ENCODE data around the gene ANKRD29.
A peak's percentile ranks its signal among the peaks of the same experiment; 100 is the strongest.

Gene ANKRD29

DNA sequence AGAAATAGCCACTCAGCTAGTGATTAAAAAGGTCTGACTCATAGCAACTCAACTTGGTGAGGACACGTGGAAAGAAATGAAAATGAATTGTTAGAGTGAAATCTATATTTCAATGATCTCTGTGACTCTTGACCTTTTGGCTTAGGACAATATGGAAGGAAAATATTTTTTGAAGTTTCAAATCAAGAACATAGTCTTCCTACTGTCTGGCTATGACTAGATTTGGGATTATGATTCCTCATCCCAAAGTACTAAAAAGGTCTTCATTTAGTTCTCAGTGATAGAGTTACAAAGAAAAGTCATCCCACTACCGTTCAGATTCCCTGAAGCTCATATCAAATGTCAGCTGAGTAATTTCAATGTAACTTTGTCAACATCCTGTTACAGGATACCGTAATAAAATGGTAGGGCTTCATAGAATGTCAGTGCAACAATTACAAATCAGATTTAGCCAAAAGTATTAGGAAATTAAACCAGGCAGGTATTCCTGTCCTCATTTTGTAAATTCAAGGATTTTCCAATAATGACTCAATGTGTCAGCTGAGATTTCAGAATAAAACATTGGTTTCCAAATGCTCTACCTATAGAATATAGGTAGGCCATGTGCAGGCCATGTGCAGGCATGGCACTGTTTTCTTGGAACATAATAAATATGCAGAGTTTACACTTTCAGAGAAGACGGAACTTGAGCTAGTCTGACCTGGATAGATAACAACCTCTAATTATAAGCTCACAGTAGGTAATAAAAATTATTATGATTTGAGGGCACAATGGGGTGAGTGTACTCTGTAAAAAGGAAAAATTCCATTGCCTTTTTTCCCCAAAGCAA, 36.0 kb downstream of the ANKRD29 start (continued):
- TF ChIP-seq, protein P1, sequence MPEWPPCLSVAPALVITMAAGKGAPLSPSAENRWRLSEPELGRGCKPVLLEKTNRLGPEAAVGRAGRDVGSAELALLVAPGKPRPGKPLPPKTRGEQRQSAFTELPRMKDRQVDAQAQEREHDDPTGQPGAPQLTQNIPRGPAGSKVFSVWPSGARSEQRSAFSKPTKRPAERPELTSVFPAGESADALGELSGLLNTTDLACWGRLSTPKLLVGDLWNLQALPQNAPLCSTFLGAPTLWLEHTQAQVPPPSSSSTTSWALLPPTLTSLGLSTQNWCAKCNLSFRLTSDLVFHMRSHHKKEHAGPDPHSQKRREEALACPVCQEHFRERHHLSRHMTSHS (tag by site-specific recombination; IDR thresholded peaks at IDR 0.05) = no peak
- 0 out of 2 replicates have a peak, but pooled peaks have one; percentile 6 for TF ChIP-seq ZNF626 (tag by site-specific recombination; IDR thresholded peaks at IDR 0.05)
- TF ChIP-seq, protein P2, sequence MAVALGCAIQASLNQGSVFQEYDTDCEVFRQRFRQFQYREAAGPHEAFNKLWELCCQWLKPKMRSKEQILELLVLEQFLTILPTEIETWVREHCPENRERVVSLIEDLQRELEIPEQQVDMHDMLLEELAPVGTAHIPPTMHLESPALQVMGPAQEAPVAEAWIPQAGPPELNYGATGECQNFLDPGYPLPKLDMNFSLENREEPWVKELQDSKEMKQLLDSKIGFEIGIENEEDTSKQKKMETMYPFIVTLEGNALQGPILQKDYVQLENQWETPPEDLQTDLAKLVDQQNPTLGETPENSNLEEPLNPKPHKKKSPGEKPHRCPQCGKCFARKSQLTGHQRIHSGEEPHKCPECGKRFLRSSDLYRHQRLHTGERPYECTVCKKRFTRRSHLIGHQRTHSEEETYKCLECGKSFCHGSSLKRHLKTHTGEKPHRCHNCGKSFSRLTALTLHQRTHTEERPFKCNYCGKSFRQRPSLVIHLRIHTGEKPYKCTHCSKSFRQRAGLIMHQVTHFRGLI (tag by site-specific recombination; IDR thresholded peaks at IDR 0.05) = peak; percentile 96
- no peak for TF ChIP-seq TCF7L2 (IDR thresholded peaks at IDR 0.05; ENCODE audit: borderline replicate concordance, low read depth, low read length)
- peak; percentile 67; the same call in 1 of the 2 replicates for TF ChIP-seq OVOL3 (tag by site-specific recombination; IDR thresholded peaks at IDR 0.05)
- TF ChIP-seq ZNF623 (tag by site-specific recombination; IDR thresholded peaks at IDR 0.05) = peak; percentile 5; the same call in 1 of the 2 replicates
- TF ChIP-seq ZNF248 (tag by site-specific recombination; IDR thresholded peaks at IDR 0.05) = no peak
- no peak for TF ChIP-seq ZNF571 (tag by site-specific recombination; IDR thresholded peaks at IDR 0.05)
- TF ChIP-seq BCL11A (tag by site-specific recombination; IDR thresholded peaks at IDR 0.05; ENCODE audit: low read depth) = peak; percentile 26; the same call in 1 of the 2 replicates
- peak; percentile 72 for TF ChIP-seq ZNF629 (tag by site-specific recombination; IDR thresholded peaks at IDR 0.05)
- peak; percentile 74; the same call in 1 of the 2 replicates for TF ChIP-seq ZNF501 (tag by site-specific recombination; IDR thresholded peaks at IDR 0.05)
- TF ChIP-seq, protein P3, sequence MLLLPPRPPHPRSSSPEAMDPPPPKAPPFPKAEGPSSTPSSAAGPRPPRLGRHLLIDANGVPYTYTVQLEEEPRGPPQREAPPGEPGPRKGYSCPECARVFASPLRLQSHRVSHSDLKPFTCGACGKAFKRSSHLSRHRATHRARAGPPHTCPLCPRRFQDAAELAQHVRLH (tag by site-specific recombination; IDR thresholded peaks at IDR 0.05) = 0 out of 2 replicates have a peak, but pooled peaks have one; percentile 45
- TF ChIP-seq, protein P4, sequence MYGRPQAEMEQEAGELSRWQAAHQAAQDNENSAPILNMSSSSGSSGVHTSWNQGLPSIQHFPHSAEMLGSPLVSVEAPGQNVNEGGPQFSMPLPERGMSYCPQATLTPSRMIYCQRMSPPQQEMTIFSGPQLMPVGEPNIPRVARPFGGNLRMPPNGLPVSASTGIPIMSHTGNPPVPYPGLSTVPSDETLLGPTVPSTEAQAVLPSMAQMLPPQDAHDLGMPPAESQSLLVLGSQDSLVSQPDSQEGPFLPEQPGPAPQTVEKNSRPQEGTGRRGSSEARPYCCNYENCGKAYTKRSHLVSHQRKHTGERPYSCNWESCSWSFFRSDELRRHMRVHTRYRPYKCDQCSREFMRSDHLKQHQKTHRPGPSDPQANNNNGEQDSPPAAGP (tag by site-specific recombination; IDR thresholded peaks at IDR 0.05) = no peak
- peak; percentile 68 for TF ChIP-seq ZNF366 (tag by site-specific recombination; conservative IDR thresholded peaks at IDR 0.05)

DNA sequence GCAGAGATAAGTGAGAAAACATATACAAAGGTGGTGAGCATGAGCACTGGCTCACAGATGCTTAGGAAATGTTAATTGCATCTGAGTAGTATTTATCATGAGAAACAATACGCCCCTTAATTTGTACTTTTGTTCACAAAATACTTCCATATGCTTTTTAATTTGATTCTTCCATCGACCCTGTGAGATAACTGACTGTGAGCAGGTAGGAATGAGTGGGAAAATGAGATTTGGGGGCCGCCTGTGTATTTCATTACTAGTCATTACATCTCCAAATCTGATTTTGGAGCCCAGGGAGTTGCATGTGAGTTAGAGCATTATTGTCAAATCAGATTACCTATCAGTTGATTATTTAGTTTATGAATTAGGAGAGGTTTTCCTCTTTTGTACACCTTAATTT, 39.7 kb downstream of the ANKRD29 start:
- CTCF ChIA-PET = interaction anchor here (0.6 to 9.3 kb wide), 13 partner anchors 9 to 295 kb away, joined by 3 to 122 read pairs (median 4); no protein-coding TSS in a partner anchor
- Histone ChIP-seq H3K9me3 (ENCODE audit: control insufficient read depth, insufficient read depth, low read depth, low read length) (no peaks in the 10 kb centered on the region), H3K4me3 (ENCODE audit: low read depth, low read length) (no peak overlapping the region), H3K27ac (ENCODE audit: extremely low read depth, low read depth, low read length) (no peak overlapping the region), H3K36me3 (ENCODE audit: control insufficient read depth in 2 of 2, insufficient read depth in 1 of 2, low read length in 2 of 2) (no peaks in the 10 kb centered on the region), H3K4me1 (ENCODE audit: control insufficient read depth, insufficient read depth, low read length) (peaks cover 17% of the 10 kb centered on the region)
- POLR2A ChIA-PET = no interaction called here
- no peak for TF ChIP-seq KLF1 (tag by site-specific recombination; IDR thresholded peaks at IDR 0.05)
- TF ChIP-seq ZBTB20 (tag by site-specific recombination; IDR thresholded peaks at IDR 0.05) = no peak
- TF ChIP-seq, protein P5, sequence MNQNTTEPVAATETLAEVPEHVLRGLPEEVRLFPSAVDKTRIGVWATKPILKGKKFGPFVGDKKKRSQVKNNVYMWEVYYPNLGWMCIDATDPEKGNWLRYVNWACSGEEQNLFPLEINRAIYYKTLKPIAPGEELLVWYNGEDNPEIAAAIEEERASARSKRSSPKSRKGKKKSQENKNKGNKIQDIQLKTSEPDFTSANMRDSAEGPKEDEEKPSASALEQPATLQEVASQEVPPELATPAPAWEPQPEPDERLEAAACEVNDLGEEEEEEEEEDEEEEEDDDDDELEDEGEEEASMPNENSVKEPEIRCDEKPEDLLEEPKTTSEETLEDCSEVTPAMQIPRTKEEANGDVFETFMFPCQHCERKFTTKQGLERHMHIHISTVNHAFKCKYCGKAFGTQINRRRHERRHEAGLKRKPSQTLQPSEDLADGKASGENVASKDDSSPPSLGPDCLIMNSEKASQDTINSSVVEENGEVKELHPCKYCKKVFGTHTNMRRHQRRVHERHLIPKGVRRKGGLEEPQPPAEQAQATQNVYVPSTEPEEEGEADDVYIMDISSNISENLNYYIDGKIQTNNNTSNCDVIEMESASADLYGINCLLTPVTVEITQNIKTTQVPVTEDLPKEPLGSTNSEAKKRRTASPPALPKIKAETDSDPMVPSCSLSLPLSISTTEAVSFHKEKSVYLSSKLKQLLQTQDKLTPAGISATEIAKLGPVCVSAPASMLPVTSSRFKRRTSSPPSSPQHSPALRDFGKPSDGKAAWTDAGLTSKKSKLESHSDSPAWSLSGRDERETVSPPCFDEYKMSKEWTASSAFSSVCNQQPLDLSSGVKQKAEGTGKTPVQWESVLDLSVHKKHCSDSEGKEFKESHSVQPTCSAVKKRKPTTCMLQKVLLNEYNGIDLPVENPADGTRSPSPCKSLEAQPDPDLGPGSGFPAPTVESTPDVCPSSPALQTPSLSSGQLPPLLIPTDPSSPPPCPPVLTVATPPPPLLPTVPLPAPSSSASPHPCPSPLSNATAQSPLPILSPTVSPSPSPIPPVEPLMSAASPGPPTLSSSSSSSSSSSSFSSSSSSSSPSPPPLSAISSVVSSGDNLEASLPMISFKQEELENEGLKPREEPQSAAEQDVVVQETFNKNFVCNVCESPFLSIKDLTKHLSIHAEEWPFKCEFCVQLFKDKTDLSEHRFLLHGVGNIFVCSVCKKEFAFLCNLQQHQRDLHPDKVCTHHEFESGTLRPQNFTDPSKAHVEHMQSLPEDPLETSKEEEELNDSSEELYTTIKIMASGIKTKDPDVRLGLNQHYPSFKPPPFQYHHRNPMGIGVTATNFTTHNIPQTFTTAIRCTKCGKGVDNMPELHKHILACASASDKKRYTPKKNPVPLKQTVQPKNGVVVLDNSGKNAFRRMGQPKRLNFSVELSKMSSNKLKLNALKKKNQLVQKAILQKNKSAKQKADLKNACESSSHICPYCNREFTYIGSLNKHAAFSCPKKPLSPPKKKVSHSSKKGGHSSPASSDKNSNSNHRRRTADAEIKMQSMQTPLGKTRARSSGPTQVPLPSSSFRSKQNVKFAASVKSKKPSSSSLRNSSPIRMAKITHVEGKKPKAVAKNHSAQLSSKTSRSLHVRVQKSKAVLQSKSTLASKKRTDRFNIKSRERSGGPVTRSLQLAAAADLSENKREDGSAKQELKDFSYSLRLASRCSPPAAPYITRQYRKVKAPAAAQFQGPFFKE (tag by site-specific recombination; IDR thresholded peaks at IDR 0.05; ENCODE audit: borderline replicate concordance) = no peak
- TF ChIP-seq ZNF610 (tag by site-specific recombination; IDR thresholded peaks at IDR 0.05; ENCODE audit: borderline replicate concordance) = no peak
- TF ChIP-seq ZBTB8A (tag by site-specific recombination; IDR thresholded peaks at IDR 0.05) = no peak
- no peak for TF ChIP-seq ZBTB1 (tag by site-specific recombination; IDR thresholded peaks at IDR 0.05)
- TF ChIP-seq SCRT2 (tag by site-specific recombination; IDR thresholded peaks at IDR 0.05) = no peak
- TF ChIP-seq TRIM28 (IDR thresholded peaks at IDR 0.05; ENCODE audit: borderline replicate concordance, low read length) = no peak
- no peak for TF ChIP-seq ZNF664 (tag by site-specific recombination; IDR thresholded peaks at IDR 0.05)

Measured in HEK293 (cell line).